Hepatocyte (in vitro differentiated cells): ENCODE measurements around the gene RAET1E. TPM values are rescaled to one million over a fixed set of nuclear protein-coding genes. Genes with fewer than 3 reads are reported as not detected.
"Not testable (repeated sequence)": the region's sequence is repeated elsewhere in the genome, so short reads cannot be mapped to it uniquely, and the experiment has no call there.

Experiments
- DNase-seq: peaks from one replicate; pipeline ENCODE4 v3.0.0-alpha.2; 2016; ENCODE audit warnings: low spot score
- H2AFZ ChIP-seq: fragments of 200-600 bp; sonication (generic); 2 replicates; pipeline ENCODE4 v1.6.0; 2016; ENCODE audit warnings: antibody characterized with exemption, mild to moderate bottlenecking
- H3K27ac ChIP-seq: fragments of 200-600 bp; sonication (generic); 2 replicates; pipeline ENCODE4 v1.5.1; 2016; ENCODE audit warnings: mild to moderate bottlenecking
- H3K27me3 ChIP-seq: fragments of 200-600 bp; sonication (generic); 2 replicates; pipeline ENCODE4 v1.6.1; 2016
- H3K36me3 ChIP-seq: fragments of 200-600 bp; sonication (generic); replicated peaks from 2 replicates; pipeline ENCODE4 v1.5.1; 2016; ENCODE audit warnings: low read depth; ENCODE audit not compliant: insufficient read depth
- H3K4me1 ChIP-seq: fragments of 200-600 bp; sonication (generic); 2 replicates; pipeline ENCODE4 v1.5.1; 2016; ENCODE audit warnings: mild to moderate bottlenecking, moderate library complexity; ENCODE audit not compliant: insufficient read depth
- H3K4me2 ChIP-seq: fragments of 200-600 bp; sonication (generic); 2 replicates; pipeline ENCODE4 v1.6.0; 2016
- H3K4me3 ChIP-seq: fragments of 200-600 bp; sonication (generic); 2 replicates; pipeline ENCODE4 v1.5.1; 2016; ENCODE audit warnings: mild to moderate bottlenecking
- H3K79me2 ChIP-seq: fragments of 200-600 bp; sonication (generic); 2 replicates; pipeline ENCODE4 v1.6.0; 2017; ENCODE audit warnings: mild to moderate bottlenecking
- H3K9me2 ChIP-seq: fragments of 200-600 bp; sonication (generic); replicated peaks from 2 replicates; pipeline ENCODE4 v1.6.0; 2017; ENCODE audit warnings: mild to moderate bottlenecking; ENCODE audit not compliant: insufficient read depth
- H3K9me3 ChIP-seq: fragments of 200-600 bp; sonication (generic); 2 replicates; pipeline ENCODE4 v1.5.1; 2016; ENCODE audit warnings: low read depth, mild to moderate bottlenecking
- H4K20me1 ChIP-seq: fragments of 200-600 bp; sonication (generic); 2 replicates; pipeline ENCODE4 v1.6.0; 2016; ENCODE audit warnings: mild to moderate bottlenecking; ENCODE audit not compliant: insufficient read depth, poor library complexity, severe bottlenecking
- CTCF ChIP-seq: fragments of 200-600 bp; sonication (generic); IDR thresholded peaks from 2 replicates; pipeline ENCODE4 v1.5.1; 2016; ENCODE audit warnings: antibody characterized with exemption, mild to moderate bottlenecking; ENCODE audit not compliant: poor library complexity
- EZH2 ChIP-seq: fragments of 200-600 bp; sonication (generic); IDR thresholded peaks from 2 replicates; pipeline ENCODE4 v1.6.1; 2016; ENCODE audit warnings: antibody characterized with exemption, mild to moderate bottlenecking, borderline replicate concordance
- EZH2phosphoT487 ChIP-seq: fragments of 200-600 bp; sonication (generic); IDR thresholded peaks from one replicate; pipeline ENCODE4 v1.6.1; 2018; ENCODE audit warnings: antibody characterized with exemption, mild to moderate bottlenecking, low read depth, moderate library complexity; ENCODE audit not compliant: unreplicated experiment, severe bottlenecking
- WGBS: methylation state at CpG from one replicate; pipeline ENCODE4 v1.1.6; 2016; ENCODE audit warnings: low lambda C conversion rate; ENCODE audit errors: missing lambda C conversion rate; 5-methylcytosine and 5-hydroxymethylcytosine counted together
- polyA plus RNA-seq: library from polyadenylated mRNA; unstranded; fragments of >200 nt; fragmentation: Nextera tagmentation; extraction: Ambion mirVana; gene quantifications from 2 replicates; pipeline ENCODE4 v1.2.1, GENCODE V29; 2016
- total RNA-seq: library from RNA; depleted of rRNA; stranded (reverse); fragments of >200 nt; gene quantifications from 2 replicates; pipeline ENCODE4 v1.2.3, GENCODE V29; 2014

The RAET1E gene
- total and polyA plus RNA-seq, 2 experiments from 2014 or later = not detected

GRCh38 chr6:149852180-149852579 is 45.7 kb downstream of the RAET1E start:
- H3K4me3 ChIP-seq = no peak overlapping the region
- 74% methylated on average over 6 of the region's 6 CpGs for WGBS
- H3K9me2 ChIP-seq = no peaks in the 10 kb centered on the region
- no peaks in the 10 kb centered on the region for H3K36me3 ChIP-seq
- no peak for TF ChIP-seq CTCF
- no peak for TF ChIP-seq EZH2
- no peak for TF ChIP-seq EZH2phosphoT487
- no peak for DNase-seq
- H3K9me3 ChIP-seq = no peaks in the 10 kb centered on the region
- H3K27me3 ChIP-seq = no peaks in the 10 kb centered on the region
- no peak overlapping the region for H2AFZ ChIP-seq
- peaks cover 23% of the 10 kb centered on the region for H3K4me1 ChIP-seq
- no peak overlapping the region for H3K27ac ChIP-seq
- H3K4me2 ChIP-seq = no peak overlapping the region
- H4K20me1 ChIP-seq = no peaks in the 10 kb centered on the region
- peaks cover 22% of the 10 kb centered on the region for H3K79me2 ChIP-seq

GRCh38 chr6:149851461-149852110 is 46.3 kb downstream of the RAET1E start:
- Histone ChIP-seq H3K79me2 (peaks cover 16% of the 10 kb centered on the region), H3K9me2 (no peaks in the 10 kb centered on the region), H3K27me3 (no peaks in the 10 kb centered on the region), H4K20me1 (no peaks in the 10 kb centered on the region), H2AFZ (no peak overlapping the region), H3K27ac (no peak overlapping the region), H3K4me1 (peaks cover 26% of the 10 kb centered on the region), H3K9me3 (no peaks in the 10 kb centered on the region), H3K4me2 (no peak overlapping the region), H3K4me3 (no peak overlapping the region), H3K36me3 (no peaks in the 10 kb centered on the region)
- 93% methylated on average over 5 of the region's 5 CpGs for WGBS
- TF ChIP-seq EZH2 = no peak
- TF ChIP-seq EZH2phosphoT487 = no peak
- TF ChIP-seq CTCF = no peak
- DNase-seq = no peak

GRCh38 chr6:149848343-149848742 is 49.6 kb downstream of the RAET1E start:
- not testable (repeated sequence) for H3K36me3 ChIP-seq, H4K20me1 ChIP-seq, DNase-seq, H3K9me3 ChIP-seq, H3K27me3 ChIP-seq, H3K79me2 ChIP-seq, H3K4me3 ChIP-seq, H2AFZ ChIP-seq, H3K9me2 ChIP-seq, H3K4me2 ChIP-seq
- 83% methylated on average over 4 of the region's 4 CpGs for WGBS
- H3K4me1 ChIP-seq = peaks cover 15% of the 10 kb centered on the region
- peak overlapping the region; percentile 33 for H3K27ac ChIP-seq

Other genes starting within 250 kb of the RAET1E start
- gene KATNA1, start 249.4 kb downstream of the RAET1E start, total RNA-seq = 18.4 and 18.5 TPM in 2 replicates
- 15.6 and 17.2 TPM in 2 replicates for gene KATNA1, start 249.4 kb downstream of the RAET1E start, polyA plus RNA-seq
- gene LATS1, start 180.0 kb downstream of the RAET1E start, total RNA-seq = 23.7 and 26.2 TPM in 2 replicates
- 6.6 and 7.9 TPM in 2 replicates for gene LATS1, start 180.0 kb downstream of the RAET1E start, polyA plus RNA-seq
- 33.6 and 37.2 TPM in 2 replicates for gene NUP43, start 151.6 kb downstream of the RAET1E start, total RNA-seq
- 7.0 and 9.8 TPM in 2 replicates for gene NUP43, start 151.6 kb downstream of the RAET1E start, polyA plus RNA-seq
- gene PCMT1, start 148.4 kb downstream of the RAET1E start, total RNA-seq = 107 and 110 TPM in 2 replicates
- gene PCMT1, start 148.4 kb downstream of the RAET1E start, polyA plus RNA-seq = 126 and 130 TPM in 2 replicates
- gene LRP11, start 33.8 kb downstream of the RAET1E start, total RNA-seq = 33.6 and 46.8 TPM in 2 replicates
- 28.1 and 35.4 TPM in 2 replicates for gene LRP11, start 33.8 kb downstream of the RAET1E start, polyA plus RNA-seq
- 1.5 TPM in 1 of 2 replicates, not detected in the other for gene RAET1G, start 25.0 kb upstream of the RAET1E start, total RNA-seq
- 0.31 and 4.0 TPM in 2 replicates for gene RAET1G, start 25.0 kb upstream of the RAET1E start, polyA plus RNA-seq
- gene ULBP2, start 43.9 kb upstream of the RAET1E start, total RNA-seq = 0.10 and 1.1 TPM in 2 replicates
- gene ULBP2, start 43.9 kb upstream of the RAET1E start, polyA plus RNA-seq = 0.15 and 1.9 TPM in 2 replicates
- 0.27 and 0.28 TPM in 2 replicates for gene ULBP1, start 65.8 kb upstream of the RAET1E start, total RNA-seq
- 0.27 TPM in 1 of 2 replicates, not detected in the other for gene ULBP1, start 65.8 kb upstream of the RAET1E start, polyA plus RNA-seq
- gene RAET1L, start 127.4 kb upstream of the RAET1E start, total RNA-seq = not detected in 2 replicates
- gene RAET1L, start 127.4 kb upstream of the RAET1E start, polyA plus RNA-seq = not detected in 2 replicates
- 5.1 and 6.6 TPM in 2 replicates for gene ULBP3, start 171.0 kb upstream of the RAET1E start, total RNA-seq
- 2.6 and 4.3 TPM in 2 replicates for gene ULBP3, start 171.0 kb upstream of the RAET1E start, polyA plus RNA-seq
- gene PPP1R14C, start 244.9 kb upstream of the RAET1E start, total RNA-seq = 1.5 and 2.1 TPM in 2 replicates
- 3.8 and 5.2 TPM in 2 replicates for gene PPP1R14C, start 244.9 kb upstream of the RAET1E start, polyA plus RNA-seq